HepG2 (cell line): Measurements from ENCODE around the gene SOCS1. TPM values are rescaled to one million over a fixed set of nuclear protein-coding genes. Genes with fewer than 3 reads are reported as not detected.

Source experiments
- ATAD3A ChIP-seq: sonication (generic); formaldehyde crosslinking; IDR thresholded peaks from 2 replicates; pipeline ENCODE4 v1.4.0; 2020; ENCODE audit warnings: missing genetic modification reagents
- DNMT3B ChIP-seq: conservative IDR thresholded peaks from 2 replicates; pipeline ENCODE4 v1.6.1; 2016; ENCODE audit warnings: missing biosample characterization, control low read depth
- FOXP1 ChIP-seq, 2 experiments: fragments of 450-650 bp in 1 of 2; IDR thresholded peaks; 2 replicates each; pipeline ENCODE4 v1.6.1; 2017 to 2018; ENCODE audit warnings: antibody characterized with exemption in 1 of 2
- HNF4G ChIP-seq, 2 experiments: sonication (generic) in 1 of 2; formaldehyde crosslinking in 1 of 2; IDR thresholded peaks; 2 replicates each; pipeline versions ENCODE4 v1.4.0 to v1.6.1; 2011 to 2020; ENCODE audit warnings: borderline replicate concordance in 2 of 2, low read depth in 2 of 2, mild to moderate bottlenecking in 2 of 2, low read length in 1 of 2, missing genetic modification reagents in 1 of 2, moderate library complexity in 1 of 2
- JUNB ChIP-seq: sonication (generic); formaldehyde crosslinking; IDR thresholded peaks from 2 replicates; pipeline ENCODE4 v1.8.0; 2022; ENCODE audit warnings: missing genetic modification reagents, mild to moderate bottlenecking, borderline replicate concordance
- KAT2B ChIP-seq: fragments of 150-350 bp; IDR thresholded peaks from 2 replicates; pipeline ENCODE4 v1.6.1; 2014; ENCODE audit warnings: low read depth, low read length, borderline replicate concordance
- KLF12 ChIP-seq: sonication (generic); formaldehyde crosslinking; IDR thresholded peaks from 2 replicates; pipeline ENCODE4 v1.4.0; 2020; ENCODE audit warnings: missing genetic modification reagents, borderline replicate concordance
- MBD4 ChIP-seq: IDR thresholded peaks from 2 replicates; pipeline ENCODE4 v1.6.1; 2012; ENCODE audit warnings: low read length, inconsistent platforms, borderline replicate concordance
- REXO4 ChIP-seq: sonication (generic); formaldehyde crosslinking; IDR thresholded peaks from 2 replicates; pipeline ENCODE4 v1.8.0; 2022; ENCODE audit warnings: missing genetic modification reagents, mild to moderate bottlenecking, borderline replicate concordance
- RFX1 ChIP-seq: fragments of 450-650 bp; IDR thresholded peaks from 2 replicates; pipeline ENCODE4 v1.6.1; 2017
- SMYD3 ChIP-seq: sonication (generic); formaldehyde crosslinking; IDR thresholded peaks from 2 replicates; pipeline ENCODE4 v1.8.1; 2023; ENCODE audit warnings: mild to moderate bottlenecking, missing genetic modification reagents
- TCF7 ChIP-seq: sonication (generic); IDR thresholded peaks from 2 replicates; pipeline ENCODE4 v1.6.1; 2016; ENCODE audit warnings: antibody characterized with exemption, low read depth
- ZNF788 ChIP-seq: sonication (generic); formaldehyde crosslinking; IDR thresholded peaks from 2 replicates; pipeline ENCODE4 v1.5.0; 2020; ENCODE audit warnings: mild to moderate bottlenecking, missing genetic modification reagents, borderline replicate concordance
- polyA plus RNA-seq, 8 experiments: library from polyadenylated mRNA; depleted of rRNA in 3 of 8; stranded (reverse) in 7 of 8; unstranded in 1 of 8; fragments of >200 nt; fragmentation: Illumina TruSeq in 4 of 8; extraction: Trizol in 4 of 8; gene quantifications; 2 replicates each; pipeline versions ENCODE4 v1.2.1 to v1.2.3, GENCODE V29; 2011 to 2016; ENCODE audit warnings: low read depth in 4 of 8, missing spikeins in 1 of 8, mixed read lengths in 1 of 8; ENCODE audit not compliant: insufficient read depth in 1 of 8
- total RNA-seq, 5 experiments: library from RNA; depleted of rRNA; stranded (reverse); fragments of >200 nt; fragmentation: Illumina TruSeq; extraction: Trizol; gene quantifications; 2 replicates each; pipeline ENCODE4 v1.2.3, GENCODE V29; 2016; ENCODE audit warnings: low read depth in 1 of 5
- TF ChIP-seq, protein P1 (sequence below), 2 experiments: sonication (generic) in 1 of 2; formaldehyde crosslinking in 1 of 2; IDR thresholded peaks; 2 replicates each; pipeline versions ENCODE4 v1.4.0 to v1.6.1; 2018 to 2020; ENCODE audit warnings: missing genetic modification reagents in 2 of 2, borderline replicate concordance in 1 of 2, low read depth in 1 of 2, mild to moderate bottlenecking in 1 of 2, missing biosample characterization in 1 of 2
- TF ChIP-seq, protein P2 (sequence below): sonication (generic); formaldehyde crosslinking; IDR thresholded peaks from 2 replicates; pipeline ENCODE4 v1.4.0; 2020; ENCODE audit warnings: missing genetic modification reagents
- TF ChIP-seq, protein P3 (sequence below): sonication (generic); formaldehyde crosslinking; IDR thresholded peaks from 2 replicates; pipeline ENCODE4 v1.4.0; 2020; ENCODE audit warnings: low read depth, mild to moderate bottlenecking, missing genetic modification reagents
- TF ChIP-seq, protein P4 (sequence below): sonication (generic); formaldehyde crosslinking; IDR thresholded peaks from 2 replicates; pipeline ENCODE4 v1.5.0; 2020; ENCODE audit warnings: missing genetic modification reagents, mild to moderate bottlenecking, borderline replicate concordance

The SOCS1 gene
- total and polyA plus RNA-seq, 2 of the 13 experiments (the other 11 are each of a cell fraction or from before 2014, with no cell fraction given): 5.3 to 6.3 TPM

DNA sequence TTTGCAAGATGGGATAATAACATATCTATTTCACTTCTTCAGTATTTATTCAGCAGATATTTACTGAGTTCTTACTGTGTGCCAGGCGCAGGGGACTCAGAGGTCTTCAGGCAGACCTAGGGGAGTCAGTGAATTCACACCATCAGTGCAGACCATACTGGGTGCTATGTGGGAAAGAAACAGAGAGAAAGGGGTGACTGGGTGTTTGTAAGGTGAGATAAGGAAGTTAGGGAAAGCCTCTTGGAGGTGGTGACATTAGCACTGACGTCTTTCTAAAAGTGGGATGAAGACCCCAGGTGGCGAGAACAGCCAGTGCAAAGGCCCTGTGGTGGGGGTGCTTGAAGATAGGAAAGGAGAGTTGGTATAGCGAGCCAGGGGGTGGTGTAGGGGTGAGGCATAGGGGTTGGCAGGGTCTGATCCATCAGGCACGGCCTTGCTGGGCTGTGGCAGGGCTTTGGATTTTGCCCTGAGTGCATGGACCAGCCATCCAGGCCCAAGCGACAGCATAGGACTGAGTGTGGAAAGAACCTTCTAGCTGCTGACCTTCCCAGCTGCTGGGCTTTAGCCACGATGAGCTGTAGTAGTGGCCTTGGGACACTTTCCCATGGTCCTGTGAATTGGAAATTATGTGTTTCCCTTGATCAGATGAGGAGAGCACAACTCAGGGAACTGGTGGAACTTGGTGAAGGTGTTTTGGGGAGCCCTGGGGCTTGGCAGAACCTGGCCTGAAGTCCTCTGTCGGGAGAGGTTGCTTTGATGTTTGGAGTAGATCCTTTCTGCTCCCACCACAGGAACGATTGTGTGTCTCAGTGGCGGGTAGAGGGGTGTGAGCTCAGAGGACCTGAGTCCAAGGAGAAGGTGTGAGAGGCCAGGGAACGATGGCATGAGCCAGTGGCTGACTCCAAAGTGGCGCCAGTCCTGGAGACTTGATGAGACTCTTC lies 3.9 kb upstream of the SOCS1 start (continued):
- TF ChIP-seq, protein P1, sequence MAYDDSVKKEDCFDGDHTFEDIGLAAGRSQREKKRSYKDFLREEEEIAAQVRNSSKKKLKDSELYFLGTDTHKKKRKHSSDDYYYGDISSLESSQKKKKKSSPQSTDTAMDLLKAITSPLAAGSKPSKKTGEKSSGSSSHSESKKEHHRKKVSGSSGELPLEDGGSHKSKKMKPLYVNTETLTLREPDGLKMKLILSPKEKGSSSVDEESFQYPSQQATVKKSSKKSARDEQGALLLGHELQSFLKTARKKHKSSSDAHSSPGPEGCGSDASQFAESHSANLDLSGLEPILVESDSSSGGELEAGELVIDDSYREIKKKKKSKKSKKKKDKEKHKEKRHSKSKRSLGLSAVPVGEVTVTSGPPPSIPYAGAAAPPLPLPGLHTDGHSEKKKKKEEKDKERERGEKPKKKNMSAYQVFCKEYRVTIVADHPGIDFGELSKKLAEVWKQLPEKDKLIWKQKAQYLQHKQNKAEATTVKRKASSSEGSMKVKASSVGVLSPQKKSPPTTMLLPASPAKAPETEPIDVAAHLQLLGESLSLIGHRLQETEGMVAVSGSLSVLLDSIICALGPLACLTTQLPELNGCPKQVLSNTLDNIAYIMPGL (CRISPR knock-in tag; IDR thresholded peaks at IDR 0.05; ENCODE audit: borderline replicate concordance in 1 of 2, low read depth in 1 of 2): peak in 1 of 2 experiments; percentile 24; a peak in 2 of 4 replicates
- TF ChIP-seq REXO4 (CRISPR knock-in tag): no peak
- TF ChIP-seq, protein P2, sequence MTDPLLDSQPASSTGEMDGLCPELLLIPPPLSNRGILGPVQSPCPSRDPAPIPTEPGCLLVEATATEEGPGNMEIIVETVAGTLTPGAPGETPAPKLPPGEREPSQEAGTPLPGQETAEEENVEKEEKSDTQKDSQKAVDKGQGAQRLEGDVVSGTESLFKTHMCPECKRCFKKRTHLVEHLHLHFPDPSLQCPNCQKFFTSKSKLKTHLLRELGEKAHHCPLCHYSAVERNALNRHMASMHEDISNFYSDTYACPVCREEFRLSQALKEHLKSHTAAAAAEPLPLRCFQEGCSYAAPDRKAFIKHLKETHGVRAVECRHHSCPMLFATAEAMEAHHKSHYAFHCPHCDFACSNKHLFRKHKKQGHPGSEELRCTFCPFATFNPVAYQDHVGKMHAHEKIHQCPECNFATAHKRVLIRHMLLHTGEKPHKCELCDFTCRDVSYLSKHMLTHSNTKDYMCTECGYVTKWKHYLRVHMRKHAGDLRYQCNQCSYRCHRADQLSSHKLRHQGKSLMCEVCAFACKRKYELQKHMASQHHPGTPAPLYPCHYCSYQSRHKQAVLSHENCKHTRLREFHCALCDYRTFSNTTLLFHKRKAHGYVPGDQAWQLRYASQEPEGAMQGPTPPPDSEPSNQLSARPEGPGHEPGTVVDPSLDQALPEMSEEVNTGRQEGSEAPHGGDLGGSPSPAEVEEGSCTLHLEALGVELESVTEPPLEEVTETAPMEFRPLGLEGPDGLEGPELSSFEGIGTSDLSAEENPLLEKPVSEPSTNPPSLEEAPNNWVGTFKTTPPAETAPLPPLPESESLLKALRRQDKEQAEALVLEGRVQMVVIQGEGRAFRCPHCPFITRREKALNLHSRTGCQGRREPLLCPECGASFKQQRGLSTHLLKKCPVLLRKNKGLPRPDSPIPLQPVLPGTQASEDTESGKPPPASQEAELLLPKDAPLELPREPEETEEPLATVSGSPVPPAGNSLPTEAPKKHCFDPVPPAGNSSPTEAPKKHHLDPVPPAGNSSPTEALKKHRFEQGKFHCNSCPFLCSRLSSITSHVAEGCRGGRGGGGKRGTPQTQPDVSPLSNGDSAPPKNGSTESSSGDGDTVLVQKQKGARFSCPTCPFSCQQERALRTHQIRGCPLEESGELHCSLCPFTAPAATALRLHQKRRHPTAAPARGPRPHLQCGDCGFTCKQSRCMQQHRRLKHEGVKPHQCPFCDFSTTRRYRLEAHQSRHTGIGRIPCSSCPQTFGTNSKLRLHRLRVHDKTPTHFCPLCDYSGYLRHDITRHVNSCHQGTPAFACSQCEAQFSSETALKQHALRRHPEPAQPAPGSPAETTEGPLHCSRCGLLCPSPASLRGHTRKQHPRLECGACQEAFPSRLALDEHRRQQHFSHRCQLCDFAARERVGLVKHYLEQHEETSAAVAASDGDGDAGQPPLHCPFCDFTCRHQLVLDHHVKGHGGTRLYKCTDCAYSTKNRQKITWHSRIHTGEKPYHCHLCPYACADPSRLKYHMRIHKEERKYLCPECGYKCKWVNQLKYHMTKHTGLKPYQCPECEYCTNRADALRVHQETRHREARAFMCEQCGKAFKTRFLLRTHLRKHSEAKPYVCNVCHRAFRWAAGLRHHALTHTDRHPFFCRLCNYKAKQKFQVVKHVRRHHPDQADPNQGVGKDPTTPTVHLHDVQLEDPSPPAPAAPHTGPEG (CRISPR knock-in tag): no peak
- TF ChIP-seq HNF4G (IDR thresholded peaks at IDR 0.05; ENCODE audit: borderline replicate concordance, low read depth, low read length): no peak
- TF ChIP-seq HNF4G (CRISPR knock-in tag; IDR thresholded peaks at IDR 0.05; ENCODE audit: borderline replicate concordance, low read depth): peak; percentile 59; the same call in 1 of the 2 replicates
- no peak for TF ChIP-seq JUNB
- TF ChIP-seq RFX1: no peak
- TF ChIP-seq MBD4: no peak
- no peak for TF ChIP-seq ATAD3A
- TF ChIP-seq, protein P3, sequence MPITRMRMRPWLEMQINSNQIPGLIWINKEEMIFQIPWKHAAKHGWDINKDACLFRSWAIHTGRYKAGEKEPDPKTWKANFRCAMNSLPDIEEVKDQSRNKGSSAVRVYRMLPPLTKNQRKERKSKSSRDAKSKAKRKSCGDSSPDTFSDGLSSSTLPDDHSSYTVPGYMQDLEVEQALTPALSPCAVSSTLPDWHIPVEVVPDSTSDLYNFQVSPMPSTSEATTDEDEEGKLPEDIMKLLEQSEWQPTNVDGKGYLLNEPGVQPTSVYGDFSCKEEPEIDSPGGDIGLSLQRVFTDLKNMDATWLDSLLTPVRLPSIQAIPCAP: no peak
- TF ChIP-seq DNMT3B (CRISPR knock-in tag): no peak
- no peak for TF ChIP-seq KLF12 (CRISPR knock-in tag)
- TF ChIP-seq FOXP1 (IDR thresholded peaks at IDR 0.05): no peak
- no peak for TF ChIP-seq FOXP1 (CRISPR knock-in tag; IDR thresholded peaks at IDR 0.05)
- TF ChIP-seq TCF7: 0 out of 2 replicates have a peak, but pooled peaks have one; percentile 19
- TF ChIP-seq ZNF788 (CRISPR knock-in tag): no peak
- no peak for TF ChIP-seq SMYD3 (CRISPR knock-in tag)
- TF ChIP-seq, protein P4, sequence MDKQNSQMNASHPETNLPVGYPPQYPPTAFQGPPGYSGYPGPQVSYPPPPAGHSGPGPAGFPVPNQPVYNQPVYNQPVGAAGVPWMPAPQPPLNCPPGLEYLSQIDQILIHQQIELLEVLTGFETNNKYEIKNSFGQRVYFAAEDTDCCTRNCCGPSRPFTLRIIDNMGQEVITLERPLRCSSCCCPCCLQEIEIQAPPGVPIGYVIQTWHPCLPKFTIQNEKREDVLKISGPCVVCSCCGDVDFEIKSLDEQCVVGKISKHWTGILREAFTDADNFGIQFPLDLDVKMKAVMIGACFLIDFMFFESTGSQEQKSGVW (CRISPR knock-in tag): no peak
- TF ChIP-seq KAT2B: no peak
